H9 (cell line): ENCODE data around the gene RSBN1. TPM values are rescaled to one million over a fixed set of nuclear protein-coding genes. Genes with fewer than 3 reads are reported as not detected.
A peak's percentile ranks its signal among the peaks of the same experiment; 100 is the strongest.

Experiments
- DNase-seq: peaks from one replicate; pipeline ENCODE4 v3.0.0-alpha.2; 2017
- H2AFZ ChIP-seq: one replicate; pipeline ENCODE4 v1.6.1; 2013; ENCODE audit warnings: mild to moderate bottlenecking, low read length, control low read depth, moderate library complexity
- H2AK5ac ChIP-seq: 2 replicates; pipeline ENCODE4 v1.6.1; 2013; ENCODE audit warnings: low read length, control low read depth, mixed read lengths; ENCODE audit not compliant: insufficient read length
- H2BK120ac ChIP-seq: one replicate; pipeline ENCODE4 v1.6.1; 2013; ENCODE audit warnings: low read depth, mild to moderate bottlenecking, low read length, control low read depth, inconsistent platforms; ENCODE audit not compliant: poor library complexity, severe bottlenecking
- H2BK12ac ChIP-seq: 2 replicates; pipeline ENCODE4 v1.6.1; 2013; ENCODE audit warnings: low read length, control low read depth, mixed read lengths, low read depth; ENCODE audit not compliant: insufficient read length
- H2BK15ac ChIP-seq: 2 replicates; pipeline ENCODE4 v1.6.1; 2013; ENCODE audit warnings: low read depth, low read length, control low read depth
- H2BK20ac ChIP-seq: one replicate; pipeline ENCODE4 v1.6.1; 2013; ENCODE audit warnings: low read depth, mild to moderate bottlenecking, low read length, control low read depth, inconsistent platforms; ENCODE audit not compliant: poor library complexity, severe bottlenecking
- H2BK5ac ChIP-seq: 2 replicates; pipeline ENCODE4 v1.6.1; 2013; ENCODE audit warnings: low read length, control low read depth, mixed read lengths; ENCODE audit not compliant: insufficient read length
- H3K14ac ChIP-seq: 2 replicates; pipeline ENCODE4 v1.6.1; 2013; ENCODE audit warnings: low read length, control low read depth; ENCODE audit not compliant: insufficient read depth
- H3K18ac ChIP-seq: 2 replicates; pipeline ENCODE4 v1.6.1; 2013; ENCODE audit warnings: low read depth, mild to moderate bottlenecking, mixed read lengths, low read length, control low read depth; ENCODE audit not compliant: insufficient read length
- H3K23ac ChIP-seq: 2 replicates; pipeline ENCODE4 v1.6.1; 2013; ENCODE audit warnings: low read length, control low read depth, mixed read lengths, low read depth; ENCODE audit not compliant: insufficient read length
- H3K23me2 ChIP-seq: 2 replicates; pipeline ENCODE4 v1.6.1; 2013; ENCODE audit warnings: low read depth, mild to moderate bottlenecking, mixed read lengths, low read length, control low read depth; ENCODE audit not compliant: insufficient read length, poor library complexity, severe bottlenecking
- H3K27ac ChIP-seq: 2 replicates; pipeline ENCODE4 v1.5.1; 2013; ENCODE audit warnings: low read length, control low read depth, mixed read lengths, low read depth; ENCODE audit not compliant: insufficient read length
- H3K27me3 ChIP-seq: 2 replicates; pipeline ENCODE4 v1.6.1; 2013; ENCODE audit warnings: low read length, control low read depth, inconsistent platforms; ENCODE audit not compliant: insufficient read depth
- H3K4ac ChIP-seq: 2 replicates; pipeline ENCODE4 v1.6.1; 2013; ENCODE audit warnings: low read depth, mild to moderate bottlenecking, control low read depth, inconsistent platforms, low read length, moderate library complexity
- H3K4me1 ChIP-seq: 2 replicates; pipeline ENCODE4 v1.6.1; 2013; ENCODE audit warnings: low read length, control low read depth, inconsistent platforms; ENCODE audit not compliant: insufficient read depth
- H3K4me2 ChIP-seq: 2 replicates; pipeline ENCODE4 v1.6.1; 2013; ENCODE audit warnings: low read length, control low read depth, mixed read lengths; ENCODE audit not compliant: insufficient read length, insufficient read depth
- H3K56ac ChIP-seq: 2 replicates; pipeline ENCODE4 v1.6.1; 2013; ENCODE audit warnings: low read depth, mild to moderate bottlenecking, mixed read lengths, low read length, control low read depth; ENCODE audit not compliant: insufficient read length
- H3K79me1 ChIP-seq: 2 replicates; pipeline ENCODE4 v1.6.1; 2013; ENCODE audit warnings: low read depth, mild to moderate bottlenecking, moderate library complexity, low read length, control low read depth, inconsistent platforms; ENCODE audit not compliant: insufficient read depth, poor library complexity, severe bottlenecking
- H3K79me2 ChIP-seq: 2 replicates; pipeline ENCODE4 v1.6.1; 2013; ENCODE audit warnings: low read length, control low read depth, inconsistent platforms; ENCODE audit not compliant: insufficient read depth
- H3K9ac ChIP-seq: 2 replicates; pipeline ENCODE4 v1.6.1; 2013; ENCODE audit warnings: low read length, control low read depth, mixed read lengths; ENCODE audit not compliant: insufficient read length; ENCODE audit errors: extremely low read depth
- H3K9me3 ChIP-seq: one replicate; pipeline ENCODE4 v1.6.1; 2013; ENCODE audit warnings: low read depth, low read length, inconsistent platforms; ENCODE audit not compliant: control insufficient read depth
- H3T11ph ChIP-seq: one replicate; pipeline ENCODE4 v1.6.1; 2013; ENCODE audit warnings: mild to moderate bottlenecking, low read length, control low read depth, inconsistent platforms
- H4K20me1 ChIP-seq: one replicate; pipeline ENCODE4 v1.6.1; 2013; ENCODE audit not compliant: control insufficient read depth, insufficient read length, insufficient read depth
- H4K5ac ChIP-seq: 2 replicates; pipeline ENCODE4 v1.6.1; 2013; ENCODE audit warnings: low read depth, mild to moderate bottlenecking, mixed read lengths, low read length, control low read depth; ENCODE audit not compliant: insufficient read length
- H4K8ac ChIP-seq: replicated peaks from 2 replicates; pipeline ENCODE4 v1.6.1; 2013; ENCODE audit warnings: low read length, control low read depth, mixed read lengths, low read depth; ENCODE audit not compliant: insufficient read length
- H4K91ac ChIP-seq: 2 replicates; pipeline ENCODE4 v1.6.1; 2013; ENCODE audit warnings: low read depth, mild to moderate bottlenecking, moderate library complexity, mixed read lengths, low read length, control low read depth; ENCODE audit not compliant: insufficient read length
- H3K27ac Mint-ChIP-seq, 3 experiments: 2 replicates in 2 of 3; 3 replicates in 1 of 3; pipeline ENCODE4 v1.8.0; 2020 to 2021; ENCODE audit warnings: mixed read lengths in 3 of 3, mild to moderate bottlenecking in 1 of 3, moderate library complexity in 1 of 3
- H3K27me3 Mint-ChIP-seq: 2 replicates; pipeline ENCODE4 v1.8.0; 2021; ENCODE audit warnings: low read depth, mild to moderate bottlenecking, moderate library complexity, mixed read lengths
- H3K36me3 Mint-ChIP-seq, 3 experiments: 2 replicates in 2 of 3; 3 replicates in 1 of 3; pipeline ENCODE4 v1.8.0; 2020 to 2021; ENCODE audit warnings: low read depth in 3 of 3, mixed read lengths in 3 of 3; ENCODE audit not compliant: insufficient read depth in 1 of 3
- H3K4me1 Mint-ChIP-seq, 2 experiments: 2 replicates each; pipeline ENCODE4 v1.8.0; 2020; ENCODE audit warnings: mixed read lengths in 2 of 2
- H3K4me3 Mint-ChIP-seq, 2 experiments: 2 replicates in 1 of 2; 3 replicates in 1 of 2; pipeline ENCODE4 v1.8.0; 2020 to 2021; ENCODE audit warnings: mild to moderate bottlenecking in 2 of 2, mixed read lengths in 2 of 2, moderate library complexity in 1 of 2
- H3K9me3 Mint-ChIP-seq, 2 experiments: 2 replicates in 1 of 2; 3 replicates in 1 of 2; pipeline ENCODE4 v1.8.0; 2020; ENCODE audit warnings: mild to moderate bottlenecking in 2 of 2, mixed read lengths in 2 of 2, moderate library complexity in 1 of 2
- WGBS: extraction: QIAGEN DNeasy Blood & Tissue Kit; methylation state at CpG from one replicate; pipeline ENCODE4 v1.1.7; 2013; ENCODE audit warnings: missing lambda C conversion rate, low lambda C conversion rate, mixed read lengths; ENCODE audit not compliant: insufficient read length; ENCODE audit errors: extremely low coverage; 5-methylcytosine and 5-hydroxymethylcytosine counted together
- total RNA-seq: library from RNA; stranded (reverse); gene quantifications from 2 replicates; pipeline ENCODE4 v1.2.1, GENCODE V29; 2021
- TF ChIP-seq, protein P1 (sequence below): fragments of 200-600 bp; sonication (generic); conservative IDR thresholded peaks from 3 replicates; pipeline ENCODE4 v1.8.0; 2021; ENCODE audit warnings: antibody characterized with exemption, mild to moderate bottlenecking

Gene RSBN1
- total RNA-seq, 1 experiment from 2014 or later, result 11.0 TPM

GRCh38 chr1:113714606-113715269 lies 97.5 kb downstream of the RSBN1 start:
- Mint-ChIP-seq H3K27me3 (no peaks in the 10 kb centered on the region; the same call in 1 of the 2 replicates), H3K4me3 (no peak overlapping the region), H3K9me3 (peaks cover 27% of the 10 kb centered on the region in 2 experiments), H3K27ac (peak overlapping the region in 1 of 3 experiments; percentile 59; a peak in 1 of 7 replicates), H3K4me1 (no peaks in the 10 kb centered on the region), H3K36me3 (peaks cover 39 to 55% (median 53%) of the 10 kb centered on the region in 3 experiments)
- no CpG with 5 or more reads among the region's 3 CpGs for WGBS
- H3K4ac ChIP-seq, result no peak overlapping the region
- H2AK5ac ChIP-seq, result no peak overlapping the region
- no peak for DNase-seq
- H4K91ac ChIP-seq, result no peak overlapping the region
- no peaks in the 10 kb centered on the region for H3K27me3 ChIP-seq
- H3K9ac ChIP-seq, result no peak overlapping the region
- H3K18ac ChIP-seq, result no peak overlapping the region
- no peak overlapping the region for H3K4me2 ChIP-seq
- no peaks in the 10 kb centered on the region for H3K4me1 ChIP-seq
- no peak overlapping the region for H3K27ac ChIP-seq
- no peak overlapping the region for H3T11ph ChIP-seq
- no peak overlapping the region for H2BK5ac ChIP-seq
- H3K23me2 ChIP-seq, result no peaks in the 10 kb centered on the region
- H3K79me2 ChIP-seq, result no peaks in the 10 kb centered on the region
- H4K8ac ChIP-seq, result no peak overlapping the region
- no peaks in the 10 kb centered on the region for H4K20me1 ChIP-seq
- no peak overlapping the region for H2BK12ac ChIP-seq
- no peak overlapping the region for H3K23ac ChIP-seq
- no peaks in the 10 kb centered on the region for H3K79me1 ChIP-seq
- H2BK20ac ChIP-seq, result no peak overlapping the region
- no peaks in the 10 kb centered on the region for H3K9me3 ChIP-seq
- TF ChIP-seq, protein P1, sequence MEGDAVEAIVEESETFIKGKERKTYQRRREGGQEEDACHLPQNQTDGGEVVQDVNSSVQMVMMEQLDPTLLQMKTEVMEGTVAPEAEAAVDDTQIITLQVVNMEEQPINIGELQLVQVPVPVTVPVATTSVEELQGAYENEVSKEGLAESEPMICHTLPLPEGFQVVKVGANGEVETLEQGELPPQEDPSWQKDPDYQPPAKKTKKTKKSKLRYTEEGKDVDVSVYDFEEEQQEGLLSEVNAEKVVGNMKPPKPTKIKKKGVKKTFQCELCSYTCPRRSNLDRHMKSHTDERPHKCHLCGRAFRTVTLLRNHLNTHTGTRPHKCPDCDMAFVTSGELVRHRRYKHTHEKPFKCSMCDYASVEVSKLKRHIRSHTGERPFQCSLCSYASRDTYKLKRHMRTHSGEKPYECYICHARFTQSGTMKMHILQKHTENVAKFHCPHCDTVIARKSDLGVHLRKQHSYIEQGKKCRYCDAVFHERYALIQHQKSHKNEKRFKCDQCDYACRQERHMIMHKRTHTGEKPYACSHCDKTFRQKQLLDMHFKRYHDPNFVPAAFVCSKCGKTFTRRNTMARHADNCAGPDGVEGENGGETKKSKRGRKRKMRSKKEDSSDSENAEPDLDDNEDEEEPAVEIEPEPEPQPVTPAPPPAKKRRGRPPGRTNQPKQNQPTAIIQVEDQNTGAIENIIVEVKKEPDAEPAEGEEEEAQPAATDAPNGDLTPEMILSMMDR, result peak; percentile 48
- H2AFZ ChIP-seq, result no peak overlapping the region
- H3K56ac ChIP-seq, result no peak overlapping the region
- H2BK120ac ChIP-seq, result no peak overlapping the region
- H2BK15ac ChIP-seq, result no peak overlapping the region
- no peak overlapping the region for H4K5ac ChIP-seq
- H3K14ac ChIP-seq, result no peak overlapping the region

Other genes starting within 250 kb of the RSBN1 start
- gene PHTF1, start 53.0 kb downstream of the RSBN1 start, total RNA-seq, result 28.4 and 32.1 TPM in 2 replicates
- gene PTPN22, start 59.2 kb upstream of the RSBN1 start, total RNA-seq, result not detected in 2 replicates
- gene BCL2L15, start 75.1 kb upstream of the RSBN1 start, total RNA-seq, result 0.22 and 0.53 TPM in 2 replicates
- gene AP4B1, start 92.3 kb upstream of the RSBN1 start, total RNA-seq, result 19.3 and 19.7 TPM in 2 replicates
- 12.0 and 13.4 TPM in 2 replicates for gene DCLRE1B, start 92.8 kb upstream of the RSBN1 start, total RNA-seq
- 65.7 and 68.1 TPM in 2 replicates for gene HIPK1, start 116.8 kb upstream of the RSBN1 start, total RNA-seq
- 171 and 176 TPM in 2 replicates for gene OLFML3, start 167.0 kb upstream of the RSBN1 start, total RNA-seq